ENCODE data around the gene C22orf23. TPM values are rescaled to one million over a fixed set of nuclear protein-coding genes. Genes with fewer than 3 reads are reported as not detected.

Gene C22orf23
- total and polyA plus RNA-seq, 2 of the 13 experiments (the other 11 are each of a cell fraction or from before 2014, with no cell fraction given) = 0.21 to 0.24 TPM

DNA sequence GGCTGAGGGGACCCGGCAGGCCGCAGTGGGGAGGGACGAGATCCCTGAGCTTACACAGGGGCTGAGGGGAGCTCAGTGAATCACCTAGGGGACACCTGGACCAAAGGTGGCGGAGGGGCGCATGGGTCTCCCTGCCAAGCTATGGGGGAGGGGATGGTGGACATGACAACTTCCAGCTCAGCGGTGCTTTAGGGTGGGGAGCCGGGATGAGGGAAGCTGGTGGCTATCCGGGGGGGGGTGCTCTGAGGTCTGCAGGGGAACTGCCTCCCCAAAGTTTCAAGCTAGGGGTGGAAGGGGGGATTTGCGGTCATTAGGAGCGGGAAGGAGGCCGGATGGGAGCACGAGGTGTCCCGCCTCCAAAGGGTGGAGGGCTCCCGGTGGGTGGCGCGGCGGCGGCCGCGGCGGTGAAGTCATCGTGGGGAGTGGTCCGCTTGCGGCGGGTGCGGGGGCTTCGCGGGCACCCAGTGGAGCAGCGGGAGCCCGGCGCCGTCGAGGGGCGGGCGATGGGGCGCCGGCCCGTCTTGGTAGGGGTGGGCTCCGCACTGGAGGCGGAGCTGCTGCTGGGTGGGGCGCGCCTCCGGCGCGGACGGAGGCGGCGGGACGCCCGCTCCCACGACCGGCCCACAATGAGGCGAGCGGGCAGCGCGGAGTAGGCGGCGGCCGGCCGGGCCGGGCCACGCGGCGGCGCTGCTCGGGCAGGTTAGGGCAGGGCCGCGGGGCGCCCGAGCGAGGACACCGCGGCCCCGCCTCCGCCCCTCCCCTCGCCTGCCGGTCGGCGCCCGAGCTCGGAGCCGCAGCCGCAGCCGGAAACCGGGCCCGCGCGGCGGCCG, 47.7 kb downstream of the C22orf23 start, which contains the start of gene MICALL1 (continued):
- TF ChIP-seq ZNF777 (CRISPR knock-in tag; IDR thresholded peaks at IDR 0.05) = peak; percentile 92
- TF ChIP-seq ZNF563 (CRISPR knock-in tag; IDR thresholded peaks at IDR 0.05) = peak; percentile 30; the same call in 1 of the 2 replicates
- peak; percentile 18; the same call in 1 of the 2 replicates for TF ChIP-seq SPEN (CRISPR knock-in tag; IDR thresholded peaks at IDR 0.05; ENCODE audit: low read depth)
- TF ChIP-seq FOXK1 (CRISPR knock-in tag; IDR thresholded peaks at IDR 0.05; ENCODE audit: borderline replicate concordance, low read depth) = no peak
- TF ChIP-seq RFXAP (CRISPR knock-in tag; IDR thresholded peaks at IDR 0.05; ENCODE audit: borderline replicate concordance) = 0 out of 2 replicates have a peak, but pooled peaks have one; percentile 29
- TF ChIP-seq, protein P1, sequence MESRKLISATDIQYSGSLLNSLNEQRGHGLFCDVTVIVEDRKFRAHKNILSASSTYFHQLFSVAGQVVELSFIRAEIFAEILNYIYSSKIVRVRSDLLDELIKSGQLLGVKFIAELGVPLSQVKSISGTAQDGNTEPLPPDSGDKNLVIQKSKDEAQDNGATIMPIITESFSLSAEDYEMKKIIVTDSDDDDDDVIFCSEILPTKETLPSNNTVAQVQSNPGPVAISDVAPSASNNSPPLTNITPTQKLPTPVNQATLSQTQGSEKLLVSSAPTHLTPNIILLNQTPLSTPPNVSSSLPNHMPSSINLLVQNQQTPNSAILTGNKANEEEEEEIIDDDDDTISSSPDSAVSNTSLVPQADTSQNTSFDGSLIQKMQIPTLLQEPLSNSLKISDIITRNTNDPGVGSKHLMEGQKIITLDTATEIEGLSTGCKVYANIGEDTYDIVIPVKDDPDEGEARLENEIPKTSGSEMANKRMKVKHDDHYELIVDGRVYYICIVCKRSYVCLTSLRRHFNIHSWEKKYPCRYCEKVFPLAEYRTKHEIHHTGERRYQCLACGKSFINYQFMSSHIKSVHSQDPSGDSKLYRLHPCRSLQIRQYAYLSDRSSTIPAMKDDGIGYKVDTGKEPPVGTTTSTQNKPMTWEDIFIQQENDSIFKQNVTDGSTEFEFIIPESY (CRISPR knock-in tag; IDR thresholded peaks at IDR 0.05) = 0 out of 2 replicates have a peak, but pooled peaks have one; percentile 23
- TF ChIP-seq ARNT2 (CRISPR knock-in tag; IDR thresholded peaks at IDR 0.05; ENCODE audit: low read depth) = peak; percentile 79; the same call in 1 of the 2 replicates
- TF ChIP-seq, protein P2, sequence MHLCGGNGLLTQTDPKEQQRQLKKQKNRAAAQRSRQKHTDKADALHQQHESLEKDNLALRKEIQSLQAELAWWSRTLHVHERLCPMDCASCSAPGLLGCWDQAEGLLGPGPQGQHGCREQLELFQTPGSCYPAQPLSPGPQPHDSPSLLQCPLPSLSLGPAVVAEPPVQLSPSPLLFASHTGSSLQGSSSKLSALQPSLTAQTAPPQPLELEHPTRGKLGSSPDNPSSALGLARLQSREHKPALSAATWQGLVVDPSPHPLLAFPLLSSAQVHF (CRISPR knock-in tag; IDR thresholded peaks at IDR 0.05) = no peak
- no peak for TF ChIP-seq MXI1 (IDR thresholded peaks at IDR 0.05; ENCODE audit: borderline replicate concordance, low read depth, low read length)
- TF ChIP-seq SOX6 (IDR thresholded peaks at IDR 0.05) = no peak
- no peak for TF ChIP-seq SOX6 (CRISPR knock-in tag; IDR thresholded peaks at IDR 0.05)
- TF ChIP-seq MEF2D (CRISPR knock-in tag; IDR thresholded peaks at IDR 0.05) = 0 out of 2 replicates have a peak, but pooled peaks have one; percentile 12
- TF ChIP-seq, protein P3, sequence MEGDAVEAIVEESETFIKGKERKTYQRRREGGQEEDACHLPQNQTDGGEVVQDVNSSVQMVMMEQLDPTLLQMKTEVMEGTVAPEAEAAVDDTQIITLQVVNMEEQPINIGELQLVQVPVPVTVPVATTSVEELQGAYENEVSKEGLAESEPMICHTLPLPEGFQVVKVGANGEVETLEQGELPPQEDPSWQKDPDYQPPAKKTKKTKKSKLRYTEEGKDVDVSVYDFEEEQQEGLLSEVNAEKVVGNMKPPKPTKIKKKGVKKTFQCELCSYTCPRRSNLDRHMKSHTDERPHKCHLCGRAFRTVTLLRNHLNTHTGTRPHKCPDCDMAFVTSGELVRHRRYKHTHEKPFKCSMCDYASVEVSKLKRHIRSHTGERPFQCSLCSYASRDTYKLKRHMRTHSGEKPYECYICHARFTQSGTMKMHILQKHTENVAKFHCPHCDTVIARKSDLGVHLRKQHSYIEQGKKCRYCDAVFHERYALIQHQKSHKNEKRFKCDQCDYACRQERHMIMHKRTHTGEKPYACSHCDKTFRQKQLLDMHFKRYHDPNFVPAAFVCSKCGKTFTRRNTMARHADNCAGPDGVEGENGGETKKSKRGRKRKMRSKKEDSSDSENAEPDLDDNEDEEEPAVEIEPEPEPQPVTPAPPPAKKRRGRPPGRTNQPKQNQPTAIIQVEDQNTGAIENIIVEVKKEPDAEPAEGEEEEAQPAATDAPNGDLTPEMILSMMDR (CRISPR knock-in tag; IDR thresholded peaks at IDR 0.05) = peak; percentile 44; the same call in 1 of the 2 replicates
- TF ChIP-seq, protein P4, sequence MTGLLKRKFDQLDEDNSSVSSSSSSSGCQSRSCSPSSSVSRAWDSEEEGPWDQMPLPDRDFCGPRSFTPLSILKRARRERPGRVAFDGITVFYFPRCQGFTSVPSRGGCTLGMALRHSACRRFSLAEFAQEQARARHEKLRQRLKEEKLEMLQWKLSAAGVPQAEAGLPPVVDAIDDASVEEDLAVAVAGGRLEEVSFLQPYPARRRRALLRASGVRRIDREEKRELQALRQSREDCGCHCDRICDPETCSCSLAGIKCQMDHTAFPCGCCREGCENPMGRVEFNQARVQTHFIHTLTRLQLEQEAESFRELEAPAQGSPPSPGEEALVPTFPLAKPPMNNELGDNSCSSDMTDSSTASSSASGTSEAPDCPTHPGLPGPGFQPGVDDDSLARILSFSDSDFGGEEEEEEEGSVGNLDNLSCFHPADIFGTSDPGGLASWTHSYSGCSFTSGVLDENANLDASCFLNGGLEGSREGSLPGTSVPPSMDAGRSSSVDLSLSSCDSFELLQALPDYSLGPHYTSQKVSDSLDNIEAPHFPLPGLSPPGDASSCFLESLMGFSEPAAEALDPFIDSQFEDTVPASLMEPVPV (CRISPR knock-in tag; IDR thresholded peaks at IDR 0.05) = 0 out of 2 replicates have a peak, but pooled peaks have one; percentile 21
- TF ChIP-seq, protein P5, sequence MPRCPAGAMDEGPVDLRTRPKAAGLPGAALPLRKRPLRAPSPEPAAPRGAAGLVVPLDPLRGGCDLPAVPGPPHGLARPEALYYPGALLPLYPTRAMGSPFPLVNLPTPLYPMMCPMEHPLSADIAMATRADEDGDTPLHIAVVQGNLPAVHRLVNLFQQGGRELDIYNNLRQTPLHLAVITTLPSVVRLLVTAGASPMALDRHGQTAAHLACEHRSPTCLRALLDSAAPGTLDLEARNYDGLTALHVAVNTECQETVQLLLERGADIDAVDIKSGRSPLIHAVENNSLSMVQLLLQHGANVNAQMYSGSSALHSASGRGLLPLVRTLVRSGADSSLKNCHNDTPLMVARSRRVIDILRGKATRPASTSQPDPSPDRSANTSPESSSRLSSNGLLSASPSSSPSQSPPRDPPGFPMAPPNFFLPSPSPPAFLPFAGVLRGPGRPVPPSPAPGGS (CRISPR knock-in tag; IDR thresholded peaks at IDR 0.05) = 0 out of 2 replicates have a peak, but pooled peaks have one; percentile 63
- peak; percentile 20 for TF ChIP-seq HNRNPK (IDR thresholded peaks at IDR 0.05; ENCODE audit: low read depth, low read length, poor library complexity, severe bottlenecking)
- TF ChIP-seq RBM22 (optimal IDR thresholded peaks at IDR 0.05; ENCODE audit: low read length) = no peak

Data from HepG2 (cell line).